Measurements from ENCODE around the gene PYHIN1.

The PYHIN1 gene

GRCh38 chr1:159014003-159014571, 82.7 kb downstream of the PYHIN1 start:
- DNase-seq (ENCODE audit: low read depth in 2 of 2): no peak

GRCh38 chr1:159014851-159015250, 83.5 kb downstream of the PYHIN1 start:
- DNase-seq (ENCODE audit: low read depth in 2 of 2): no peak

GRCh38 chr1:159015440-159015909, 84.1 kb downstream of the PYHIN1 start:
- DNase-seq (ENCODE audit: low read depth in 2 of 2): peak; percentile 38 to 66

GRCh38 chr1:159023723-159024122, 92.4 kb downstream of the PYHIN1 start:
- no peak for DNase-seq (ENCODE audit: low read depth in 2 of 2)

- DNase-seq (ENCODE audit: low read depth in 2 of 2): no peak
Measured at GRCh38 chr1:159025043-159025442, 93.7 kb downstream of the PYHIN1 start.
